ELR (cell line): ENCODE results near the gene TRIM10.
"Not testable (repeated sequence)": the region's sequence is repeated elsewhere in the genome, so short reads cannot be mapped to it uniquely, and the experiment has no call there.

Source experiments
- DNase-seq: peaks from one replicate; pipeline ENCODE4 v3.0.0-alpha.2; 2015; ENCODE audit warnings: low read depth

TRIM10 gene

GRCh38 chr6:30129265-30130178, 31.5 kb downstream of the TRIM10 start:
- no peak for DNase-seq

GRCh38 chr6:30127238-30128093, 33.5 kb downstream of the TRIM10 start:
- no peak for DNase-seq

GRCh38 chr6:30122515-30122914, 38.5 kb downstream of the TRIM10 start:
- DNase-seq: no peak

GRCh38 chr6:30121446-30122366, 39.3 kb downstream of the TRIM10 start:
- DNase-seq: no peak

- DNase-seq: not testable (repeated sequence)
These were observed 42.3 kb downstream of the TRIM10 start for GRCh38 chr6:30118691-30119090.

- no peak for DNase-seq
These were observed 44.3 kb downstream of the TRIM10 start for GRCh38 chr6:30116724-30117123.

- no peak for DNase-seq
These were observed 47.2 kb downstream of the TRIM10 start for GRCh38 chr6:30113841-30114240.

GRCh38 chr6:30113003-30113759, 47.8 kb downstream of the TRIM10 start, which contains the start of gene TRIM31:
Gene TRIM31, minus strand, starts transcription at chr6:30113090. Its CDS starts 285 bp downstream, at chr6:30112805.
- no peak for DNase-seq

GRCh38 chr6:30112402-30112994, 48.5 kb downstream of the TRIM10 start:
- DNase-seq: no peak

- DNase-seq: no peak
These were observed 49.6 kb downstream of the TRIM10 start for GRCh38 chr6:30111266-30111856.

GRCh38 chr6:30104661-30105060, 56.4 kb downstream of the TRIM10 start:
- no peak for DNase-seq

- no peak for DNase-seq
These were observed 57.2 kb downstream of the TRIM10 start for GRCh38 chr6:30103872-30104179.

GRCh38 chr6:30102970-30103871, 57.8 kb downstream of the TRIM10 start:
- DNase-seq: peak; percentile 90

- DNase-seq: no peak
These were observed 58.5 kb downstream of the TRIM10 start for GRCh38 chr6:30102414-30102969.
